Omental fat pad (tissue), 4 donors: ENCODE measurements around the gene CATSPERZ. TPM values are rescaled to one million over a fixed set of nuclear protein-coding genes. Genes with fewer than 3 reads are reported as not detected.
"Not testable (repeated sequence)": the region's sequence is repeated elsewhere in the genome, so short reads cannot be mapped to it uniquely, and the experiment has no call there.

Experiments used
- ATAC-seq: fragments of 150-250 bp; one replicate; pipeline ENCODE4 v1.9.1; 2016; ENCODE audit warnings: mild to moderate bottlenecking, moderate library complexity; ENCODE audit not compliant: low FRiP score
- DNase-seq: peaks from one replicate; pipeline ENCODE4 v3.0.0-alpha.2; 2019; ENCODE audit warnings: low spot score
- CTCF ChIP-seq, 3 donors: fragments of 450-650 bp; IDR thresholded peaks; one replicate each; pipeline ENCODE4 v1.5.1; 2016 to 2017; ENCODE audit warnings: antibody characterized with exemption in 3 of 3, mild to moderate bottlenecking in 3 of 3, moderate library complexity in 2 of 3
- total RNA-seq, 4 donors: library from RNA; depleted of rRNA; stranded (reverse); fragments of >200 nt; gene quantifications; one replicate each; pipeline ENCODE4 v1.1.0, GENCODE V29; 2016

Gene CATSPERZ
- total RNA-seq, 4 donors from 2014 or later = not detected

GRCh38 chr11:64320556-64320955 is 20.4 kb downstream of the CATSPERZ start:
- DNase-seq = no peak
- TF ChIP-seq CTCF (IDR thresholded peaks at IDR 0.05) = no peak
- ATAC-seq = no peak

GRCh38 chr11:64321026-64321425 is 20.9 kb downstream of the CATSPERZ start:
- TF ChIP-seq CTCF (IDR thresholded peaks at IDR 0.05) = no peak
- no peak for DNase-seq
- no peak for ATAC-seq

GRCh38 chr11:64321533-64321932 is 21.4 kb downstream of the CATSPERZ start:
- ATAC-seq = no peak
- no peak for DNase-seq
- no peak for TF ChIP-seq CTCF (IDR thresholded peaks at IDR 0.05)

GRCh38 chr11:64322925-64323260 is 22.7 kb downstream of the CATSPERZ start:
- TF ChIP-seq CTCF (IDR thresholded peaks at IDR 0.05) = no peak
- ATAC-seq (no peak), DNase-seq (no peak)

- ATAC-seq (no peak), DNase-seq (no peak)
- TF ChIP-seq CTCF (IDR thresholded peaks at IDR 0.05) = no peak
Observed at GRCh38 chr11:64323373-64323772, 23.2 kb downstream of the CATSPERZ start.

- not testable (repeated sequence) for DNase-seq, ATAC-seq
Observed at GRCh38 chr11:64323984-64324383, 23.8 kb downstream of the CATSPERZ start.

GRCh38 chr11:64324692-64325469 is 24.7 kb downstream of the CATSPERZ start:
- no peak for TF ChIP-seq CTCF (IDR thresholded peaks at IDR 0.05)
- ATAC-seq (no peak), DNase-seq (no peak)
